Fibroblast of peridontal ligament (primary cell): Measurements from ENCODE around the gene FCHSD2.

Experiments used
- DNase-seq: peaks from one replicate; pipeline ENCODE4 v3.0.0-alpha.2; 2010; ENCODE audit errors: extremely low read depth

FCHSD2 gene

GRCh38 chr11:72970557-72971118, 171.5 kb downstream of the FCHSD2 start:
- no peak for DNase-seq

- peak; percentile 87 for DNase-seq
Observed at GRCh38 chr11:72969894-72970335, 172.2 kb downstream of the FCHSD2 start.

GRCh38 chr11:72968390-72968789, 173.7 kb downstream of the FCHSD2 start:
- no peak for DNase-seq

- DNase-seq: no peak
Observed at GRCh38 chr11:72965672-72966071, 176.4 kb downstream of the FCHSD2 start.

- DNase-seq: no peak
Observed at GRCh38 chr11:72962717-72963116, 179.4 kb downstream of the FCHSD2 start.

GRCh38 chr11:72962084-72962483, 180.0 kb downstream of the FCHSD2 start:
- peak; percentile 62 for DNase-seq

GRCh38 chr11:72959998-72960731, 182.0 kb downstream of the FCHSD2 start:
- DNase-seq: no peak

- no peak for DNase-seq
Observed at GRCh38 chr11:72958791-72959190, 183.3 kb downstream of the FCHSD2 start.

GRCh38 chr11:72955466-72955865, 186.7 kb downstream of the FCHSD2 start:
- DNase-seq: no peak

- no peak for DNase-seq
Observed at GRCh38 chr11:72954860-72955259, 187.3 kb downstream of the FCHSD2 start.

- no peak for DNase-seq
Observed at GRCh38 chr11:72953637-72954036, 188.5 kb downstream of the FCHSD2 start.

- no peak for DNase-seq
Observed at GRCh38 chr11:72951888-72952287, 190.2 kb downstream of the FCHSD2 start.

- DNase-seq: peak; percentile 74
Observed at GRCh38 chr11:72951193-72951592, 190.9 kb downstream of the FCHSD2 start.

- DNase-seq: no peak
Observed at GRCh38 chr11:72950685-72951084, 191.4 kb downstream of the FCHSD2 start.

- no peak for DNase-seq
Observed at GRCh38 chr11:72947229-72947628, 194.9 kb downstream of the FCHSD2 start.

- DNase-seq: no peak
Observed at GRCh38 chr11:72943664-72944063, 198.5 kb downstream of the FCHSD2 start.

- DNase-seq: no peak
Observed at GRCh38 chr11:72940417-72940816, 201.7 kb downstream of the FCHSD2 start.

GRCh38 chr11:72939031-72939430, 203.1 kb downstream of the FCHSD2 start:
- DNase-seq: no peak

- DNase-seq: no peak
Observed at GRCh38 chr11:72937439-72937838, 204.7 kb downstream of the FCHSD2 start.

GRCh38 chr11:72935700-72936099, 206.4 kb downstream of the FCHSD2 start:
- no peak for DNase-seq

GRCh38 chr11:72932132-72932570, 210.0 kb downstream of the FCHSD2 start:
- peak; percentile 53 for DNase-seq

- peak; percentile 49 for DNase-seq
Observed at GRCh38 chr11:72930008-72930407, 212.1 kb downstream of the FCHSD2 start.

GRCh38 chr11:72929256-72929655, 212.9 kb downstream of the FCHSD2 start:
- DNase-seq: no peak
